Epithelial cell of prostate (primary cell): ENCODE data around the gene GBE1.
A peak's percentile ranks its signal among the peaks of the same experiment; 100 is the strongest.

Experiments
- DNase-seq: peaks from one replicate; pipeline ENCODE4 v3.0.0-alpha.2; 2011; ENCODE audit warnings: low read depth, low spot score
- H3K27ac ChIP-seq: fragments of 450-650 bp; 2 replicates; pipeline ENCODE4 v1.5.1; 2017; ENCODE audit warnings: mild to moderate bottlenecking

Gene GBE1

DNA sequence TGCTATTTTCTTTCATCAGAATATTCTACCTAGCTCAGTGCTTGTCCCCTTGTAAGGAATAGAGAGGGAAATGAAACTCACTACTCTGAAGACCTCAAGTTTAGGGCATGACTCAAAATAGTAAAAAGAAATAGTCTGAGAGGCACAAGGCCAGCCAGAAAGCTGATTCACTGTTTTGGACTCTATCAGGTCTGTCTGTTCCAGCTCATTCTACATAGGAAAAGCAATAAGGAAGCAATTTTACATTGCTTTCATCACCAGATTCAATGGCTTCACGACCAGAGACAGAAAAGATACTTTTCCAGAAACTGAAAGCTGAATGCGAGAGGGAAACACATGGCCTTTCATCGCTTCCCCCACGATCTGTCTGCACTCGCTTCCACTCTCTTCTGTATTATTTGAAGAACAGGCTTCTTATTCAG lies 276.0 kb downstream of the GBE1 start:
- H3K27ac ChIP-seq, result no peak overlapping the region
- DNase-seq, result peak; percentile 12

DNA sequence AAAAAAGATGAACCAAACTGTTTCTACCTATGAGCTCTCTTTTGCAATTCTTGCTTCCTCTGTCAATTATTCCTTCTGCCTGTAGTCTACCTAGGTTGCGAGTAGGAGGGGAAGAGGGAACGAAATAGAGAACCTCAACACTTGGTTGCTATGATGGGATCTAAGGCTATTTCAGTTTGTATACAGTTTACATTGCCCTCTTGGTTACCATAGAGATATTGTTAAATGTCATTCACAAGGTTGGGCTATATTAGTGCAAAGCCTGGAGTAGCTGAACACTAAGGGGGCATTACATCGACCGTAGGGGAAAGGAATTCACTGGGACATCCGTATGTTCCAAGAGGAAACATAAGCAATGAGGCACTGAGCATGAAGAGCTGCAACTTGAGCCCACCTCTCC lies 276.9 kb downstream of the GBE1 start:
- no peak overlapping the region for H3K27ac ChIP-seq
- DNase-seq, result no peak

DNA sequence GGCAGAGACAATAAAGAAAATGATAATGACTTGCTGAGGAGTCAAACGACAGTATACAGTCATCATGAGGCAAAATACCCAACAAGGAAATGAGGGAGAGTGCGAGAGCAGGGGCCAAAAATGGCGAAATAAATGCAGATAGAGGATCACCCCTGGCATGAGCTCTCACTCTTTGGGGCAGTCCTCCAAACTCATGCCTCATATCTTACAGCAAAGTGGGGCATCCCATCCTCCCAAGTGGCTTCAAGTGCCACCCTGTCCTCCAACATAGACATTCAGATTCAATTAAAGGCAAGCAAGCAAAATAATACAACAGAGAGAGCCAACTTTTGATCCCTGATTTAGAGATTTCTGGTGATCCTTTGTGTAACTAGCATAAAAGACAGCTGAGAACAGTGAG lies 278.4 kb downstream of the GBE1 start:
- H3K27ac ChIP-seq, result no peak overlapping the region
- DNase-seq, result no peak

DNA sequence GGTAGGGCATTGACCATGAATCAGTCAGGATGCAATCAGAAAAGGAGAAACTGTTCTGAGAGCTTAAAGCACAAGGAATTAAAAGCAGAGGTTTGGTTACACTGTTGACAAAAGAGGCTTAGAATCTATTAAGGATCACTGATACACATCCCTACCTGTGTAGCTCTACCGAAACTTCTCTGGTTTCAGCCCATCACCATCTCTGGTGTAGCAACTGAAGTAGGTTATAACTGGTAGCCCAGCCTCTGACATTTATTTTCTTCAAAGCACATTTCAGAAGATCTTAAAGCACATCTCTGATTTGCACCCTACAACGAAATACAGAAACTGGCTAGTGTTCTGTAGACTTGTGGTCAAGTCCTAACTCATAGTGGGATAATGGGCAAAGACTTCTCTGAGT lies 283.7 kb downstream of the GBE1 start:
- no peak overlapping the region for H3K27ac ChIP-seq
- no peak for DNase-seq

- no peak for DNase-seq
Observed at GRCh38 chr3:81476692-81477091, 284.8 kb downstream of the GBE1 start.

DNA sequence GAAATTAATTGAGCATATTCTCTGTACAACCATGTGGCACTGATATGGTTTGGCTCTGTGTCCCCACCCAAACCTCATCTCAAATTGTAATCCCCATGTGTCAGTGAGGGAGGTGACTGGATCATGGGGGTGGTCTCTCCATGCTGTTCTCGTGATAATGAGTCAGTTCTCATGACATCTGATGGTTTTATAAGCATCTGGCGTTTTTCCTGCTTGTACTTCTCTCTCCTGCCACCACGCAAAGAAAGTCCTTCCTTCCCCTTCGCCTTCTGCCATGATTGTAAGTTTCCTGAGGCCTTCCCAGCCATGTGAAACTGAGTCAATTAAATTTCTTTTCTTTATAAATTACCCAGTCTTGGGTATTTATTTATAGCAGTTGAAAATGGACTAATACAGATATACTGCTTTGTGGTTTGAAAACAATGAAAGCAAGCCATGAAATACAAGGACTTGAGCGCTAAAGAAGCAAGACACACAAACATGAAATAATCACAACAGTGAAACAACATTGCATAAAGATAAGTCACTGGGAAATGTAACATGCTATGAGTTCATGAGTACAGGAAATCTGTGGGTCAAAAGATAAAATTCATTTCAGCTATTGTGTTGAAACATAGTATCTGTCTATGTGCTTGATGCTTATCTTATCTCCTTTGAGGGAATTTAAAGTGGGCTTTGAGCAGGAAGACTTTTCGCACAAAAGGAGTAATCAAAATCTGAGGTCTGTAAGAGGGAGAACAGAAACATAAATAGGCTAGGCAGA lies 288.7 kb downstream of the GBE1 start:
- no peak for DNase-seq
- H3K27ac ChIP-seq, result no peak overlapping the region

More at GRCh38 chr3:81476692-81477091, 284.8 kb downstream of the GBE1 start:
- no peak overlapping the region for H3K27ac ChIP-seq

- H3K27ac ChIP-seq, result no peak overlapping the region
- no peak for DNase-seq
Observed at GRCh38 chr3:81470524-81471278, 290.7 kb downstream of the GBE1 start.

DNA sequence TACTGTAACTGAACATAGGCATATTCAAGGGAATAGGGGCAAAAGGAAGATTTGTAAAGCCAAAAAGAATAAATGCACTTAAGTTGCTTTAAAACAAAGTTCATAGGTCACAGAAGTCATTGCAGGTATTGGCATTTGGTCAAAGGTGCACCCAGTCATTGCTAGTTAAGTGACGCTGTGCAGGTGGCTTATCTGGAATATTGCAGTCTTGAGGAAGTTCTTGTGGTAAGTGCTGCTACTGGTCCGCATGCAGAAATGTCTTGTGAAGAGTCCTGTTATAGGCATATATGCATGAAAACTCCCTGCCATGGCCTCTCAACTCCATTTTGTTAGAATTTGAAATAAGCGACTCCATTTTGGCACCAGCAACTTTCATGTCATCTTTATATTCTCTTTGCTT lies 293.1 kb downstream of the GBE1 start:
- DNase-seq, result no peak
- no peak overlapping the region for H3K27ac ChIP-seq

- H3K27ac ChIP-seq, result no peak overlapping the region
- no peak for DNase-seq
Observed at GRCh38 chr3:81466201-81466560, 295.3 kb downstream of the GBE1 start.

DNA sequence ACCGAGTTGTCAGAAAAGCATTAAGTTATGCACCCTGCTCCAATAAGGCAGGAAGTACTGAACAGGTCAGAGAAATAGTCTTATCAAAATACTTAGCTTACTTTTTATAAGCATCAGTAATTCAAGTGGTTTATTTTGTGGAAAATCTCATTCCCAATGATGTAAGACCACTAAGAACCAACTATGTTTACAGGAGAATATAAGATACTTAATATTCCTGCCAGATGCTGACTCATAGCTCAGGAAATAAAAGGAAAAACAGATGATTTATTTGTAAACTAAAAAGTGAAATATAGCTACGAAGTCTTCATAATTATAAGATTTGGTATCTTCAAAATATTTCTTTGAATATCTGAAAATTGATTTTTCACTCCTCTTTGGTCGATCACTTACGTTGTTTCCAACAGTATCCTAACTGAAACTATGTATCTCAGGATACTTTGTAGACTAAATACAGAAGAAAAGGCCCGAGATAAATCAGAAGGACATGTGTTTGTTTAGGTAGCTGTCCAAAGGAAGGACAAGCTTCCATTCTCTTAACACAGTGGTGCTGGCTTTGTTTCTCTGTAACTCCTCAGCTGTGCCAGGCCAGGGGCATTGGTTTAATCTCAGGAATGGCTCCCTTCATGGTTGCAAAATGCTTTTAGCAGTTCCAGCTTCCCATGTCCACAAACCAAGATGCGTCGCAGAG lies 295.8 kb downstream of the GBE1 start:
- H3K27ac ChIP-seq, result no peak overlapping the region
- no peak for DNase-seq

DNA sequence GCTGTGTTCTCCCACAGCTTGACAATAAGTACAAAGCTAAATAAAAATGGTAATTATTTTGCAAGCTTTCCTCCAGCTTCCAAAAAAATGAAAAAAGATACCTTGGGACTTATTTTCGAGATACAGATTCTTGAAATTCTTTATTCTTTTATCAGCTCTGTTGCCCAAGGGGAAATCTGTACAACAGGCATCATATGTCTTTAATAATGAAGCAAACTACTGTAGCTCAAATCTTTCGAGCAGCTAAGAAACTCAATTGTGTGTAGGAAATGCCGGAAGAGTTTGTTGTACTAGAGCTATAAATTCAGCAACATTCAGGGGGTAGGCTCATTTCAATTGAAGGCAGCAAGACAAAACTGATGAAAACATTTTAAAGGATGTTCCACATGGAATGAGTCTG lies 297.7 kb downstream of the GBE1 start:
- H3K27ac ChIP-seq, result no peak overlapping the region
- no peak for DNase-seq

GRCh38 chr3:81462921-81463320 lies 298.5 kb downstream of the GBE1 start:
- DNase-seq, result no peak
- H3K27ac ChIP-seq, result no peak overlapping the region

DNA sequence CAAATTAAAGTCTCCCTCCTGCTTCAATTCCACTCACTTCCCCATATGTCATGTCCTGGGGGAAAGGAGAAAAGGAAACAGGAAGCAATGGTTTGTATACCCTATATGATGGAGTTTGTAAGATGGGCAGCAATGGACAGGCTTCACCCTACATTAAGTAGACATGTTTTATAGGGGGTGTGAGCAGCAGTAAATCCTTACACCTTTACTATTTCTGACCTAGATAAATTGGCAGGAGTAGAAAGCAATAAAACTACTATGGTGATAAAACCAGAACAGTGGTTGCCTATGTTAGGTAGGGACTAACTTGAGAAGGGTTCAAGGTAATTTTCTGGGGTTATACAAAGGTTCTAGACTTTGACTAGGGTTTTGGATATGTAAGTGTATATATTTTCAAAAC lies 301.7 kb downstream of the GBE1 start:
- no peak overlapping the region for H3K27ac ChIP-seq
- no peak for DNase-seq

DNA sequence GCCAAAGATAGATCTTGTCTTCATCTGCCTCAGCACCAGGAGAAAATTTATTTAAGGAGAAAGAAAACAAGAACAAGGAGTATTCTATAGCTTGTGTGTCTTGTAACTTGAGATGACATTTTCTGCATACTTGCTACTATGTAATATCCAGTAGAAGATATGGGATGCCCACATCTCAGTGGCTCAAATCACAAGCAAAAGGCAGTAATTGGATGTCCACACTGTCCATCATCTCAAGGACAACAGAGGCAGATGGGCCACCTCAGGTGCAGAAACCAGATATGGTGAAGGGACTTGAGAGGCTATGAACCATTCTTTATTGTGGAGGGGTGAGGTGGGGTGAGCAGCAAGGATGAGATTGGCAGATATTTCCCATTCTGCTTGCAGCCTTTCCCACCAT lies 309.0 kb downstream of the GBE1 start:
- DNase-seq, result no peak
- H3K27ac ChIP-seq, result no peak overlapping the region

DNA sequence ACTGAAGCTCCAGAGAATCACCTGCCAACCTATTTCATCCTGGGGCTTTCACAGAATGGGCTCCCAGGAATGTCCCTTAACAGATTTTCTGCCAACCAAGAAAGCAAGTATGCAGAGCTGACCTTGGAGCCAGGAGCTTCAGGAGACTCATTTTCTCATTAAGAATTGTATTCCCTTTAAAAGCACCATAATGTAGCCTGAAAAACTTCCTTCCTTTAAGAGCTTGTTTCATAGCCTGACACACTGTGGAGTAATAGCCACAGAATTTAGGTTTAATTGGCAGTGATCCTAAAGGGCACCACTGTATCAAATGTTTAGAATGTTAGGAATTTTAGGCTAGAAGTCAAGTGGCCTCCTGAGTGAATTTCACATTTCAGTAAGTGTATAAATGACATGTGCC lies 309.8 kb downstream of the GBE1 start:
- no peak for DNase-seq
- H3K27ac ChIP-seq, result no peak overlapping the region

- H3K27ac ChIP-seq, result no peak overlapping the region
- no peak for DNase-seq
Observed at GRCh38 chr3:81451140-81451539, 310.3 kb downstream of the GBE1 start.

- no peak for DNase-seq
- H3K27ac ChIP-seq, result no peak overlapping the region
Observed at GRCh38 chr3:81446806-81447205, 314.6 kb downstream of the GBE1 start.

- no peak for DNase-seq
- H3K27ac ChIP-seq, result no peak overlapping the region
Observed at GRCh38 chr3:81445712-81446111, 315.7 kb downstream of the GBE1 start.

DNA sequence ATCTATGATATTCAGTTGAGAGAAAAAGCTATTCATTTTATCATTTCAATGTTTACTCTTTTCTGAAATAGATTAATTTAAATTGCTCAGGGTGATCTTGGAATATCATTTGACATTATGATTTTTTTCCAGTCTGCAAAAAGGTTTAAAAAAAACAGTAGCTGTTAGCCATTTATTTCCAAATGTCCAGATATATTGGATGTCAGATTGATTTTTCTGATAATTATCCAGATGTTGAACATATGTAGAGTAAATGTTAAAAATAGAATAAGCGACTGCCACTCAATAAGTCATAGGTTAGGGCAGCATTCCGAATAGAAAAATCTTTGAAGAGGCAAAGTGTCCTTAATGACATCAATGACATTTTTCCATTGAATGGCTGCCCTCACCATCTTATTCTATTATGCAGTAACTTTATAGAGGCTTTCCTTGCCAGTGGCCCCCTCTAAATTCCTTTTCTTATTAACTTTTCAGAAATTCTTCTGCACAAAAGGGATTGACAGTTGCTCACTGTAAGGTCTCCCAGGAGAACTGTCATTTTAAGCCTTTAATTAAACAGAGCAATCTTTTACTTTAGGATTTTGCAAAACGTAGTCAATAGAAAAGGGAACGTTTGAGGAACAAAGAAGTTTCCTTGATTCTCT lies 316.5 kb downstream of the GBE1 start:
- DNase-seq, result no peak
- no peak overlapping the region for H3K27ac ChIP-seq

- H3K27ac ChIP-seq, result peak overlapping the region; percentile 26
- DNase-seq, result peak; percentile 41
Observed at GRCh38 chr3:81443958-81444357, 317.5 kb downstream of the GBE1 start.

GRCh38 chr3:81443457-81443782 lies 318.0 kb downstream of the GBE1 start:
- no peak for DNase-seq
- H3K27ac ChIP-seq, result peak overlapping the region; percentile 26
